ENCODE measurements around the gene PAX7.

Gene PAX7

DNA sequence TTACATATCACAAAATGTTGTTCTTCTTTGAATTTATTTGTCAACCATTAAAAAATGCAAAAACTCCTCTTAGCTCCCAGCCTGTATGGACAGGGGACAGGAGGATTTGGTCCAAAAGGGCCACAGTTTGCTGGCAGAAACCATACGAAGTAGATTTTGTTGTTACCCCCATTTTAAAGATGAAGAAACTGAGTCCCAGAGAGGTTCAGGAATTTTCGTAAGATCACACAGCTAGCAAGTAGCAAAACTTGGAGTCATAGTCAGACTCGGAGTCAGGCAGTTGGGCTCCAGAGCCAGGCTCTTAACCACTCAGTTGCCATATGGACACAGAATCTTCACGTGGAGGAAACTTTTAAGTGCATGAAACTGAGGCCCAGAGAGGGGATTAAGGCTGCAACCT, 137.4 kb downstream of the PAX7 start:
- no peak for DNase-seq

DNA sequence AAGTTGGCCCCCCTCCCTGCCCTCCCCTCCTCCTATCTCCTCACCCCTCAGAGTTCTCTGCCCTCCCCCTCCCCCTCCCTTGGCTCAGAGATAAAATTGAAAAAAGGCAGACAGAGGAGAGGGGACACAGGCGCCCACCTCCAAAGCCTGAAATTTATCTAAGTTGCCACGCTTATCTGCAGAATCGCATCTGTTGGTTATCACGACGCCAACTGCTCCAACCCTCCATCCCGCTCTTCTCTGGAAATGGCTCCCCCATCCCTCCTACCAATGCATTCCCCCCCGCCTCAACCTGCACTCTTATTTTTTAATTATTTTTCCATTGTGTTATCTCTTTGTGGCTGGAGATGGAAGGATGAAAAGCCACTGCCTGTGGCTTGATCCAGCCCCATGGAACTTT, 138.5 kb downstream of the PAX7 start:
- DNase-seq = no peak

DNA sequence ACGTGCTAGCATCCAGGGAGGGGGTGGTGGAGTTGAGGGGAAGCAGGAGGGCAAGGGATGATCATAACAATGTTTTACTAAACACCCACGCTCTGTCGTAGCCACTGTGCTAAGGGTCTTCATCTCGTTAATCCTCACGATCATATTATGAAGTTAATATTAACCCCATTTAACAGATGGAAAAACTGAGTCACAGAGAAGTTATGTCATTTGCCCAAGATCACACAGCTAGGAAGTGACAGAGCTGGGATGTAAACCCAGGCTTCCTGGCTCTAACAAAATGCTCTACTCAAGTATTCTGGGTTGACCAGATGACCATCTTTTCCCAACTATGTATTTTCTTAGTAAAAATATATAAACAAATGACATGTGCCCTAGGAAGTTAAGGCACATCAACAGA, 140.2 kb downstream of the PAX7 start:
- DNase-seq = no peak

DNA sequence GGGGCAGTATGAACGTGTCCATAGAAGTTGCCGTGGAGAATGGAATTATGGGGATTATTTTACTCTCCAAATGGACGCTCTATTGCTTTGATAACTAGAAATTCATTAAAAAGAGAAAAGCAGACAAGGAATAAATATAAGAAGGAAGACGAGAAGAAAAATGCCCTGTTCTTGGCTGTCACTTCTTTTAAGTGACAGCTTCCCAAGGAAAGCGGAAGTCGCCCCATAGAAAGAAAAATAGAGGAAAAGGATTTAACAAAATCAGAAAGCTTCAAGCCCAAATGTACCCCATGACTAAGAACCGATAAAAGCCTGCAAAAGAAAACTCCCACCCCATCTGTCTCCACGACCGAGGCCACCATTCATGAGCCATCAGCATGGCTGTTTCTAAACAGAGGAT, 143.1 kb downstream of the PAX7 start:
- no peak for DNase-seq

DNA sequence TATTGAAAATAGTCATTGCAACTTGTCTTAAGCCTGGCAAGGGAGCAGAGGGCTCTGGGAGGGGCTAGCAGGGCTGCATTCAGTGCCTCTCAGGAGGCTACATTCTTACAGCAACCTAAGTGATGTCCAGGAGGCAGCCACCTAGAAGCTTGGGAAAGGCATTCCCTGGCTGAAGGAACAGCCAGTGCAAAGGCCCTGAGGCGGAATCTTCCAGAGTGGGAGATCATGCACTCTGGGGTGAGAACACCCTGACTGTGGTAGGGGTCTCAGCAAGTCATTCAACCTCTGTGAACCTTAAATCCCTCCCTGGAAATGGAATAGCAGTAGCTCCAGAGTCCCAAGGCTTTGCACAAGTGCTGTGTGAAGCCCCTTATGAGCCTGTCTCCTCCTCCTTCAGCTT, 144.7 kb downstream of the PAX7 start:
- no peak for DNase-seq

DNA sequence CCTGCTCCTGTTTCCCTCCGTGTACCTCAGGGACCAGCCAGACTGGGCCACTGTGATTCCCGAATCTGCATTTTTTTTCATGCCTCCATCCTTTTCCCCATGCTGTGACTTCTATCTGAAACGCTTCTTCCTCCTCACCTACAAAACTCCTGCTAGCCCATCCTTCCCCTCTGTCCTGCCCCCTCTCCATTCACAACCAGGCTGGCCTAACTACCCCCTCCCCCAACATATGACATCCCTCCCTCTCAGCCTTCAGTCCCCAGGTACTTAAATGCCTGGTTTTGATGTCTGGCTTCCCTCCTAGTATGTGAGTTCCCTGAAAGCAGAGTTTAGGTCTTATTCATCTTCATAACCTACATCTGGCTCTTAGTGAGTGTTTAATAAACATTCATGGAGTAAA, 146.1 kb downstream of the PAX7 start:
- no peak for DNase-seq

DNA sequence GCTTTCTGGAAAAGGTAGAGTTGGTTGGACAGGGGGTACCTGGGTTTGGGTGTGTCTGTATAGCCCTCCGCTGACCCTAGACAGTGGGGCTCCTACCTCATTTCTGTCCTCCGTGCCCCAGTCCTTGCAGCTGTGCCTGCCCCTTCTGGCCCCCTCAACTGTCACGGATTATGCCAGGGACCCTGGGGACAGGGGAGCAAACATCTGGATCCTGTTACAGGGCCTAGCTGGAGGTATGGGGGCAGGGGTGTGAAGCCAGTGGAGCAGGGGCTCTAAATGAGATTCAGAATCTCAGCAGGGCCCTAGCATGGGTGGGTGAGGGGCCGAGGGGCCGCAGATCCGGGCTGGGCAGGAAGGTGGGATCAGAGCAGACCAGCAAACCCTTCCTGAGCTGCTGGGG, 147.8 kb downstream of the PAX7 start:
- no peak for DNase-seq

DNA sequence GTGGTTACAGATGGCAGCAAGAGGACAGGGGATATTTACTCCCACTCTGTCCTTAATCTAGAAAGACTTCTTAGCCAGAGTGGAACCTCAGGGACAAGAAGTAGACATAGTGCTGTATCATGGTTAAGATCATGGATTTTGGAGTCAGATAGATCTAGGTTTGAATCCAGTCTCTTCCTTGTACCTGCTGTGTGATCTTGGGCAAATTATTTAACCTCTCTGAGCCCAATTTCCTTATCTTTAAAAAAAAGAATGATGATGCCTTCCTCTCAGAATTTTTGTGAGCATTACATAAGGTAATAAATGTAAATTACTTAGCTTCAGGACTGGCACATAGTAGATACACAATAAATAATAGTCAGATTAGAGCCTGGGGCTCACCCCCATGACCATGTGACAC, 150.4 kb downstream of the PAX7 start:
- no peak for DNase-seq

DNA sequence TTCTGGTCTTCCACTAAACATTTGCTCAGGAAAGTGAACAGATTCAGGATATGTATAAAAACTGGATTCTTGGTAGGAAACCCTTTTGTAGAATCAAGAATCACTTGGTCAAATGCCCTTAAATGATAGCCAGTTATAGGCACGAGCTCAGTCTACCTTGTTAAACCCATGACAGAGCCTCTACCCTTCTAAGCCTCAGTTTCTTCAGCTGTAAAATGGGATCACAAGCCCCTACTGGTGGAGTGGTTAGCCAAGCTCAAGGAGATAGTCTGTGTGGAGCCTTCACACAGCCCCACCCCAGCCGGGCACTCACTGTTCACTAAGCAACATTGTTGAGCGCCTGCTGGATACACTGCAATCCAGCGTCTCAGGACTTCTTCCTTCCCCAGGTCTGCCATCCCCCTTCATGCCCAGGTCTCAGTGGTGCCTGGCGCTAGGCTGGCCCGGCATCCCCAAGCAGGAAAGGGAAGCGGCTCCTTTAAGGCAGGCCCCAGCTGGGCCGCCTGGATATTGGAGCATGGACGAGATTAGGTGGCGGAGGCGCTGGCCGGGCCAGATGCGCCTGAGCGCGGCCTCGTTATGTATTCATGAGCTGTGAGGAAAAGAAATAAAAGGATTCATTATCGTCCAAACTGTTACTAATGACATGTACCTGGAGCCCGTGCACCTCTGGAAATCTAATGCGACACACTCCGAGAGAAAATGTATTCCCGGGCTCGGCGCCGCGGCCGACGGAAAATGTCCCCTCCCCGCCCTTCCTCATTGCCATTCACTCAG, 153.2 kb downstream of the PAX7 start:
- DNase-seq = no peak

DNA sequence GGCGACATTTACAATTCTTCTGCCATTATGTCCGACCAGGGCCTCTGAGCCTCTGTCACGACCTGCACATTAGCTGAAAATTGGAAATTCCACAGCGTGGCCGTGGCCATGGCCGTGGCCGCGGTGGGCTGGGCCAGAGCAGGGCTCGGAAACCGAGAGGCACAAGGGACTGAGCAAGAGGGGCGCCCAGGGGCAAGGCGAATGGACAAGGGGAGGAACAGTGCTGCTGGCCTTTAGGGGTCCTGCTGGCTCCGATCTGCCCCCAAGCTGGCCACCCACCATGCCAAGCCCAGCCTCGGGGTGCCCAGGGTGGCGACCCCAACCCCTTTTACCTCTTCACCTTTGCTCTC, 153.8 kb downstream of the PAX7 start:
- DNase-seq = no peak

DNA sequence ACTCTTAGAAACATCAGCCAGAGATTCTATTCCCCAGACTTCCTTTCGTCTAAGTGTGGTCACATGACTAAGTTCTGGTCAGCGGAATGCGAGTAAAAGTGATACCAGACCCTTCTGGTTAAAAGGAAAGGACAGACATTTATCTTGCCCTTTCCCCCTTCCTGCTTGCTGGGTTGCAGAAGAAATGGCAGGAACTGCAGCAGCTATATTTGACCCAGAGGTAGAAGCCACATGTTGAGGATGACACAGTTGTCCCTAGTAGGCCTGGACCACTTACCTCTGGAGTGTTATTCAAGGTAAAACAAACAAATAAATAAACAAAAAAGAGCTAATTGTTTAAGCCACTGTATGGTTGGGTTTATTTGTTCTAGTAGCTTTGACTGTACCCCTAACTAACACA, 155.5 kb downstream of the PAX7 start:
- no peak for DNase-seq

DNA sequence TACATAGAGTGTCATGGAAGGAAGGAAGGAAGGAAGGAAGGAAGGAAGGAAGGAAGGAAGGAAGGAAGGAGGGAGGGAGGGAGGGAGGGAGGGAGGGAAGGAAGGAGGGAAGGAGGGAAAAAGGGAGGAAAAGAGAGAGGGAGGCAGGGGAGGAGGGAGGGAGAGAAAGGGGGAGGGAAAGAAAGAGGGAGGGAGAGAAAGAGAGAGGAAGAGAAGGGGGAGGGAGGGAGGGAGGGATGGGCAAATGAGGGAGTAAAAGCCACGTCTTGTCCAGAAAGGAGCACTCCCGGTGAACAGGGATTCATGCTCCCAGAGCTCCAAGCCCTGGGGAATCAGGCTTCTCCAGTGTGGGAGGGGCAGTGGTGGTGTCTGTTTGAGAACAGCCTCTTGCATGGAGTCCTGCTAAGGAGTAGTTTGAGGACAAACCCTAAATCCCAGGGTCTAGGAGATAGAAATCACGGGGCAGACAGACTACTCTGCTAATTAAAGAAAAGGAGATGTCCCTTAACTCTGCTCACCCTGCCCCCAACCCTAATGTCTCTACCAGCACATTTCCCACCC, 157.3 kb downstream of the PAX7 start:
- DNase-seq = no peak

DNA sequence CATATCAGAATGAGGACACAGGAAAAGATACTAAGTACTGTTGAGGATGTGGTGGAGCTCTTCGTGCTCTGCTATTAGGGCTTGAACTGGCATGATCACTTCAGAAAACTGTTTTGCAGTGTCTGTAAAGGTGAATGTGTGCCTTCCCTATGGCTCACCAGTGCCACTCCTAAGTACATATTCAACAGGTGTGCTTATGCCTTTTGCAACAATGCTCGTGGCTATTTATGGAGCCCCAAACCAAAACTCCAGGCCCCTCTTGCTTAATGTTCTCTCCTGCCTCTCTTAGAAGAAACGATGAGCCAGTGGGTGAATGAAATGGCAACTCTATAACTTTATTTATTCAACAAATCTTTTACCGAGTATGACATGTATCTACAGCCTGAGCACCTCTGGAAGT, 158.6 kb downstream of the PAX7 start:
- DNase-seq = no peak

DNA sequence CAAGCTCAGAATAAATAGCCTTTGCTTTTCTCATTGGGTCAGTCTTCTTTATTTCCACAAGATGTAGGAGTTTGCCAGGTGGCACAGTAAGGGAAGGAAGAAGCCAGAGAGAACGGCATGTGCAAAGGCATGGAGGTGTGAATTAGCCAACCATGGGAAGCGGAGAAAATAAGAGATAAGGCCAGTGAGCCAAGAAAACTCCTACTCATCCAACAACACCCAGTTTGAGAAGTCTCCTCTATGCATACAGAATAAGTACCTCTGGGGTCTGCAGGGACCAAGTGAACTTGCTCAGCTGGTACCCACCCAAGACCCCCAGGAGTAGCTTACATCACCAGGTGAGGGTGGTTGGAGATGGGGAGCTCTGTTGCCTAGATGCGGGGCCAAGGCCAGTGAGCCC, 162.1 kb downstream of the PAX7 start:
- no peak for DNase-seq

DNA sequence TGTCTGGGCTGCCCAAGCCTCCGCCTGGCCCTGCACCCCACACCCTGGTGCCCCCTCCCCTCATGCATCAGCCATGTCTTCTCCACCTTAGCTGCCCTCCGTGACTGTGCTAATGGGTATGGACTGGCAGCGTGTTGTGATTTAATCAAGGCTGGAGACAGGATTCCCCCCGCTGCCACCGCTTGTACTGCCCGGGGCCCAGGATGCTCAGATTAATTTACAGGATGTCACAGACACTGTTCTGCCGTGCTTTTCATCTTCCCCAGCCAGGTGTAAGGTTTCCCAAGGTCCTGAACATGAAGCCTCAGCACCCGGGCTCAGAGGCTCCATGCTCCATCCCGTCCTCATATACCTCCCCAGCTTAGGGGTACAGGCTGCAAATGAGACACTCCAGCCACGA, 162.5 kb downstream of the PAX7 start:
- DNase-seq = no peak

DNA sequence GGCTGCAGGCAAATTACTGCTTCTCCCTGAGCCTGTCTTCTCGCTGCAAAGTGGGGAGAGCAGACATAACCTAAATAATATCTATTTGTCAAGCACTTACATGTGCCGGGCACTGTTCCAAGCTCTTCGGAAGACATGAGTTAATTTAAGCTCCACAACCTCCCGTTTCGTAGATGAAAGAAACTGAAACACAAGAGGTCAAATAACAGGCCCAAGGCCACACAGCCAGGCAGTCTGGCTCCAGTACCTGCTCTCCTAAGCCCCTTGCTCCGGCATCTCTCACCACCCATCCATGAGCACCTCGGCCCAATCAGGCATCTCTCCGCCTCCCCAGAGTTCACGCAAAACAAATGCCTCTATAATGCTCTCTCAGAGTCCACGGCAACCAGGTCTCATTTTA, 163.4 kb downstream of the PAX7 start:
- no peak for DNase-seq

DNA sequence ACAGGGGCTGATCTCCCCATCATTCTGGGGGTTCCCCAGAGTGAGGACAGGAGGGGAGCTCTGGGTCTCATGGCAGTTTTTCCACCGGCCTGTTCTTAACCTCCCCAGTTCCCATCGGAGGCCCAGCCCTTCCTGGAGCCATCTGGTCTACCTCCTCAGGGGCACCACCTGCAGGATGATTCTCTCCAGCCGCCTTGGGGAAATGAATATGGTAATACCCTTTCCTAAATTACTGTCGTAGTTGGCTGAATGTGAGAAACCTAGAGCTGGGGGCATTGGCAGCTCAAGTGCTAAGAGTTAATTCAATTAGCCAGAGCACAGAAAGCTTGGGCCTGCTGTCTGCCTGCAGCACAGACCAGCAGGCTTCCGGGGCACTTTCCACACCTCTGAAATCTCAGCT, 163.9 kb downstream of the PAX7 start:
- DNase-seq = no peak

DNA sequence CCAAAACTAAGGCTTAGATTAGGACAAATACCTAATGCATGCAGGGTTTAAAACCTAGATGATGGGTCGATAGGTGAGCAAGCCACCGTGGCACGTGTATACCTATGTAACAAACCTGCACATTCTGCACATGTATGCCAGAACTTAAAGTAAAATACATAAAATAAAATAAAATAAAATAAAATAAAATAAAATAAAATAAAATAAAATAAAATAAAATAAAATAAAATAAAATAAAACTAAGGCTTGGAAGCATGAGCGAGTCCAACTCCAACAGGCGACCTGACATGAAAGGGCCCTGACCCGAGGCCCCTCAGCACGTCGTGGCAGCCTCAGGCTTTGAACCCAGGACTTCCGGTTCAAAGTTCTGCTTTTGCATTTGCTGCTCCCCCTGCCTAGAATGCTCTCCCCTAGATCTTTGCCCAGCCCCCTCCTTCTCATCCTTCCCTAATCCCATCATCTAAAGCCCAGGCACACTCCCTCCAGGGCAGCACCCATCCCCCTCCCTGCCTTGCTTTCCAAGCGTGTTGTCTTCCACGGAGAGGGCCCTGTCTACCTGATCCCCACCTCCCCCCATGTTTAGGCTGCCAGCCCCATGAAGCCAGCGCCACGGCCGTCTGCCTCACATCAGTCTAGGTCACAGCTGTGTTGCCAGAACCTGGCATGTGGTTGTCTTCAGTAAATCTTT, 164.5 kb downstream of the PAX7 start:
- no peak for DNase-seq

DNA sequence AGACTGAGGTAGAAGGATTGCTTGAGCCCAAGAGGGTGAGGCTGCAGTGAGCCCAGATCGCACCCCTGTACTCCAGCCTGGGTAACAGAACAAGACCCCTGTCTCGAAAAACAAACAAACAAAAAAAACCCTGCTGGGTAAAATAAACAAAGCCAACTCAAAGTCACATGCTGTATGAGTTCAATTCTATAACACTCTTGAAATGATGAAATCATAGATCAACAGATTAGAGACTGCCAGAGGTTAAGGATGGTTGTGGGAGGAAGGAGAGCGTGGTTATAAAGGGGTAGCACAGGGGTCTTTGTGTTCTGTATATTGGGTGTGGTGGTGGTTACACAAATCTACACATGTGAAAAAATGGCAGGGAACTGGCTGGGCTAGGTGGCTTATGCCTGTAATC, 166.3 kb downstream of the PAX7 start:
- no peak for DNase-seq
